HepG2 (cell line): ENCODE data around the gene TNFAIP1. TPM values are rescaled to one million over a fixed set of nuclear protein-coding genes. Genes with fewer than 3 reads are reported as not detected.

ENCODE experiments used
- CCAR2 ChIP-seq: fragments of 200-400 bp; formaldehyde crosslinking; optimal IDR thresholded peaks from 2 replicates; pipeline ENCODE3; 2018; ENCODE audit warnings: low read depth, mild to moderate bottlenecking, low read length, moderate library complexity
- GMEB1 ChIP-seq: sonication (generic); formaldehyde crosslinking; IDR thresholded peaks from 2 replicates; pipeline ENCODE4 v1.5.1; 2020; ENCODE audit warnings: missing genetic modification reagents, mild to moderate bottlenecking, borderline replicate concordance
- HNF4A ChIP-seq: sonication (generic); formaldehyde crosslinking; IDR thresholded peaks from 2 replicates; pipeline ENCODE4 v1.4.0; 2020; ENCODE audit warnings: missing genetic modification reagents
- SNAPC4 ChIP-seq: sonication (generic); formaldehyde crosslinking; IDR thresholded peaks from 2 replicates; pipeline ENCODE4 v1.4.0; 2020; ENCODE audit warnings: mild to moderate bottlenecking, missing genetic modification reagents
- TRIM24 ChIP-seq: sonication (generic); formaldehyde crosslinking; IDR thresholded peaks from 2 replicates; pipeline ENCODE4 v1.8.0; 2022; ENCODE audit warnings: mild to moderate bottlenecking, missing genetic modification reagents
- ZBTB37 ChIP-seq: sonication (generic); formaldehyde crosslinking; IDR thresholded peaks from 2 replicates; pipeline ENCODE4 v1.4.0; 2020; ENCODE audit warnings: mild to moderate bottlenecking, missing genetic modification reagents
- ZNF18 ChIP-seq: sonication (generic); formaldehyde crosslinking; IDR thresholded peaks from 2 replicates; pipeline ENCODE4 v1.8.0; 2022; ENCODE audit warnings: mild to moderate bottlenecking, missing genetic modification reagents; ENCODE audit not compliant: insufficient replicate concordance
- ZNF225 ChIP-seq: sonication (generic); formaldehyde crosslinking; IDR thresholded peaks from 2 replicates; pipeline ENCODE4 v1.4.0; 2020; ENCODE audit warnings: mild to moderate bottlenecking, missing genetic modification reagents
- ZNF296 ChIP-seq: sonication (generic); formaldehyde crosslinking; conservative IDR thresholded peaks from 2 replicates; pipeline ENCODE4 v1.5.0; 2020; ENCODE audit warnings: mild to moderate bottlenecking, missing genetic modification reagents
- ZNF503 ChIP-seq: sonication (generic); formaldehyde crosslinking; IDR thresholded peaks from 2 replicates; pipeline ENCODE4 v1.4.0; 2020; ENCODE audit warnings: missing genetic modification reagents
- ZNF687 ChIP-seq: sonication (generic); formaldehyde crosslinking; IDR thresholded peaks from 2 replicates; pipeline ENCODE4 v1.5.1; 2020; ENCODE audit warnings: mild to moderate bottlenecking, missing genetic modification reagents, moderate library complexity
- polyA plus RNA-seq, 8 experiments: library from polyadenylated mRNA; depleted of rRNA in 3 of 8; stranded (reverse) in 7 of 8; unstranded in 1 of 8; fragments of >200 nt; fragmentation: Illumina TruSeq in 4 of 8; extraction: Trizol in 4 of 8; gene quantifications; 2 replicates each; pipeline versions ENCODE4 v1.2.1 to v1.2.3, GENCODE V29; 2011 to 2016; ENCODE audit warnings: low read depth in 4 of 8, missing spikeins in 1 of 8, mixed read lengths in 1 of 8; ENCODE audit not compliant: insufficient read depth in 1 of 8
- total RNA-seq, 5 experiments: library from RNA; depleted of rRNA; stranded (reverse); fragments of >200 nt; fragmentation: Illumina TruSeq; extraction: Trizol; gene quantifications; 2 replicates each; pipeline ENCODE4 v1.2.3, GENCODE V29; 2016; ENCODE audit warnings: low read depth in 1 of 5

The TNFAIP1 gene
- total and polyA plus RNA-seq, 2 of the 13 experiments (the other 11 are each of a cell fraction or from before 2014, with no cell fraction given): 17.5 to 40.6 TPM

GRCh38 chr17:28328325-28328724, 7.2 kb upstream of the TNFAIP1 start (continued):
- TF ChIP-seq ZNF687 (no peak), ZNF503 (CRISPR knock-in tag) (no peak), GMEB1 (CRISPR knock-in tag) (no peak), SNAPC4 (CRISPR knock-in tag) (no peak), ZNF18 (CRISPR knock-in tag) (no peak), TRIM24 (no peak), ZNF296 (no peak), ZBTB37 (CRISPR knock-in tag) (no peak), HNF4A (CRISPR knock-in tag) (0 out of 2 replicates have a peak, but pooled peaks have one; percentile 5), ZNF225 (CRISPR knock-in tag) (no peak), CCAR2 (no peak)
